B cell (primary cell): ENCODE measurements around the gene APOH. TPM values are rescaled to one million over a fixed set of nuclear protein-coding genes. Genes with fewer than 3 reads are reported as not detected.

Experiments
- ATAC-seq: fragments of 200-7000 bp; cut with Tn5 transposase; one replicate; pipeline ENCODE4 v1.10.0; 2021; ENCODE audit warnings: low read depth, mild to moderate bottlenecking, moderate number of reproducible peaks, moderate library complexity
- CTCF ChIA-PET: fragments of 350-600 bp; sonication (Branson Sonifier 250); formaldehyde crosslinking; loops from one replicate; lab custom pipeline; 2021; ENCODE audit warnings: antibody characterized with exemption, inconsistent platforms; lab: Charles Lee
- POLR2A ChIA-PET: fragments of 350-600 bp; sonication (Branson Sonifier 250); formaldehyde crosslinking; loops from one replicate; lab custom pipeline; 2021; ENCODE audit warnings: antibody characterized with exemption; lab: Charles Lee
- DNase-seq: peaks from one replicate; pipeline ENCODE4 v3.0.0; 2013
- H2AFZ ChIP-seq: 2 replicates; pipeline ENCODE4 v1.6.1; 2012; ENCODE audit warnings: mild to moderate bottlenecking, low read depth, low read length; ENCODE audit not compliant: insufficient read depth, poor library complexity, severe bottlenecking
- H3K27ac ChIP-seq, 2 donors: 1 replicate in 1 of 2; 2 replicates in 1 of 2; pipeline ENCODE4 v1.5.1; 2012 to 2013; ENCODE audit warnings: low read length in 2 of 2, mild to moderate bottlenecking in 2 of 2, moderate library complexity in 1 of 2
- H3K27me3 ChIP-seq, 4 experiments: fragments of 200-600 bp in 1 of 4; sonication (generic) in 1 of 4; replicated peaks in 1 of 4; 1 replicate in 2 of 4; 2 replicates in 2 of 4; pipeline versions ENCODE4 v1.6.1 to v1.7.0; 2013 to 2016; ENCODE audit warnings: low read length in 3 of 4, mild to moderate bottlenecking in 2 of 4, mixed read lengths in 1 of 4, moderate library complexity in 1 of 4; ENCODE audit not compliant: insufficient read depth in 4 of 4, control insufficient read depth in 3 of 4; ENCODE audit errors: control extremely low read depth in 1 of 4
- H3K36me3 ChIP-seq, 2 experiments: replicated peaks in 1 of 2; 1 replicate in 1 of 2; 2 replicates in 1 of 2; pipeline versions ENCODE4 v1.6.1 to v1.7.1; 2013; ENCODE audit warnings: low read length in 1 of 2; ENCODE audit not compliant: insufficient read depth in 2 of 2, control insufficient read depth in 1 of 2; ENCODE audit errors: control extremely low read depth in 1 of 2, extremely low read depth in 1 of 2
- H3K4me1 ChIP-seq, 2 donors: fragments of 200-600 bp in 1 of 2; sonication (generic) in 1 of 2; 1 replicate in 1 of 2; 2 replicates in 1 of 2; pipeline versions ENCODE4 v1.5.1 to v1.6.1; 2013 to 2017; ENCODE audit warnings: low read length in 2 of 2; ENCODE audit not compliant: control insufficient read depth in 2 of 2, insufficient read depth in 2 of 2
- H3K4me2 ChIP-seq: replicated peaks from 2 replicates; pipeline ENCODE3; 2012; ENCODE audit warnings: mild to moderate bottlenecking, low read depth, low read length; ENCODE audit not compliant: poor library complexity, severe bottlenecking
- H3K4me3 ChIP-seq, 5 experiments: fragments of 200-600 bp in 1 of 5; sonication (generic) in 1 of 5; 1 replicate in 3 of 5; 2 replicates in 2 of 5; pipeline versions ENCODE4 v1.5.1 to v1.7.0; 2011 to 2016; ENCODE audit warnings: low read length in 4 of 5, mild to moderate bottlenecking in 4 of 5, low read depth in 2 of 5, control low read depth in 1 of 5, moderate library complexity in 1 of 5; ENCODE audit not compliant: insufficient read depth in 1 of 5; ENCODE audit errors: control extremely low read depth in 1 of 5, extremely low read depth in 1 of 5
- H3K79me2 ChIP-seq: fragments of 200-600 bp; sonication (generic); one replicate; pipeline ENCODE4 v1.6.0; 2016; ENCODE audit warnings: low read length; ENCODE audit not compliant: control insufficient read depth, insufficient read depth
- H3K9ac ChIP-seq: fragments of 200-600 bp; sonication (generic); 2 replicates; pipeline ENCODE4 v1.6.1; 2017; ENCODE audit warnings: mild to moderate bottlenecking, low read length, moderate library complexity
- H3K9me3 ChIP-seq, 3 donors: one replicate each; pipeline versions ENCODE4 v1.6.1 to v1.7.1; 2013; ENCODE audit warnings: low read length in 2 of 3; ENCODE audit not compliant: control insufficient read depth in 2 of 3, insufficient read depth in 1 of 3; ENCODE audit errors: control extremely low read depth in 1 of 3
- H4K20me1 ChIP-seq: 2 replicates; pipeline ENCODE4 v1.6.0; 2012; ENCODE audit warnings: mild to moderate bottlenecking, low read length; ENCODE audit not compliant: insufficient read depth, control insufficient read depth, poor library complexity, severe bottlenecking
- H3K27ac Mint-ChIP-seq: one replicate; pipeline ENCODE4 v1.8.0; 2021; ENCODE audit warnings: mixed read lengths
- H3K27me3 Mint-ChIP-seq: one replicate; pipeline ENCODE4 v1.8.0; 2021; ENCODE audit warnings: mixed read lengths
- H3K4me1 Mint-ChIP-seq: one replicate; pipeline ENCODE4 v1.8.0; 2021; ENCODE audit warnings: mixed read lengths
- H3K4me3 Mint-ChIP-seq: one replicate; pipeline ENCODE4 v1.8.0; 2021; ENCODE audit warnings: mixed read lengths
- H3K9me3 Mint-ChIP-seq: one replicate; pipeline ENCODE4 v1.8.0; 2022; ENCODE audit warnings: mixed read lengths; ENCODE audit not compliant: insufficient read depth
- EZH2 ChIP-seq: IDR thresholded peaks from 2 replicates; pipeline ENCODE4 v1.6.1; 2012; ENCODE audit warnings: borderline replicate concordance, low read depth, mild to moderate bottlenecking, moderate library complexity, low read length; ENCODE audit not compliant: insufficient read depth, poor library complexity, severe bottlenecking
- WGBS: methylation state at CpG from one replicate; pipeline ENCODE4 v1.1.5; 2013; ENCODE audit warnings: missing lambda C conversion rate; ENCODE audit not compliant: insufficient coverage; 5-methylcytosine and 5-hydroxymethylcytosine counted together
- intact Hi-C: fragments of 100-400 bp; cut with micrococcal nuclease; formaldehyde crosslinking; loops from one replicate; pipeline ENCODE4 v1.10.0; 2022
- polyA plus RNA-seq: library from polyadenylated mRNA; depleted of rRNA; stranded (reverse); fragments of >200 nt; gene quantifications from 2 replicates; pipeline ENCODE4 v1.2.3, GENCODE V29; 2012
- total RNA-seq, 2 donors: library from RNA; stranded (reverse); fragments of 120-200 nt in 1 of 2; gene quantifications; 1 replicate in 1 of 2; 2 replicates in 1 of 2; pipeline versions ENCODE4 v1.2.3 to v1.2.4, GENCODE V29; 2013 to 2022
- TF ChIP-seq, protein P1 (sequence below): fragments of 200-600 bp; IDR thresholded peaks from one replicate; pipeline ENCODE4 v1.8.0; 2022; ENCODE audit warnings: antibody characterized with exemption, mild to moderate bottlenecking

Gene APOH
- total and polyA plus RNA-seq, 2 donors (not counting 1 experiment from before 2014, with no cell fraction given) = not detected

DNA sequence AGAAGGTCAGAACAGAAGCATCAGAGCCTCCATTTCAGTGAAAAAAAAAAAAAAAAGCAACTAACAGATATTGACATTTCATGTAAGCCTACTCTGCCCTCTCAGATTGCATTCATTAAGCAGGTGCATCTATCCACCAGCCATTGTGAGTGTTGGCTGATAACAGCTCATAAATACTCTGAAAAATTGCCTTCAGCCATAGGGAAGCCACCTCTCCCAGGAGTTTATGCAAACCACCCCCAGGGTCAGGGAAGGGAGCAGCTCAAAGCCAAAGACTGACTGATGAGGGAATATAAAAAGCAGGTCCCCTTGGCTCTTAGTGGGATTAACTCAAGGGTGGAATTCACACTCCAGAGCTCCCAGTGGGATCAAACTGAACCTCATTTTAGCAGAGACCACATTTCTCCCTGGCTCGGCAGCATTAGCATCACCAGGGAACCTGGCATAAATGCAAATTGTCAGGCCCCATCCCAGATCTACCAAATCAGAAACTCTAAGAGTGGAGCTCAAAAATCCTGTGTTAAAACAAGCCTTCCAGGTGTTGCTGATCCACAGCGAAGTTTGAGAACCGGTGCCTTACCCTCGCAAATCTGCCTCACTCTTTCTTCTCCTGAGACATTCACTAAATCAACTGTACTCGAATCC is 14.2 kb downstream of the APOH start:
- no peak for ATAC-seq

More for the DNA sequence above, 14.2 kb downstream of the APOH start:
- no peak for DNase-seq
- Mint-ChIP-seq H3K27ac (no peak overlapping the region), H3K4me3 (no peak overlapping the region), H3K27me3 (peaks cover 51% of the 10 kb centered on the region), H3K9me3 (no peaks in the 10 kb centered on the region), H3K4me1 (no peaks in the 10 kb centered on the region)
- peaks cover 0 to 6% (median 1%) of the 10 kb centered on the region in 4 experiments for H3K27me3 ChIP-seq
- no peak overlapping the region for H3K4me2 ChIP-seq
- no peak overlapping the region for H3K9ac ChIP-seq
- intact Hi-C loops = no loop called here
- H3K9me3 ChIP-seq = peaks cover 0 to 4% (median 0%) of the 10 kb centered on the region in 3 donors
- H2AFZ ChIP-seq = no peak overlapping the region
- POLR2A ChIA-PET = no interaction called here
- H3K27ac ChIP-seq = no peak overlapping the region
- TF ChIP-seq, protein P1, sequence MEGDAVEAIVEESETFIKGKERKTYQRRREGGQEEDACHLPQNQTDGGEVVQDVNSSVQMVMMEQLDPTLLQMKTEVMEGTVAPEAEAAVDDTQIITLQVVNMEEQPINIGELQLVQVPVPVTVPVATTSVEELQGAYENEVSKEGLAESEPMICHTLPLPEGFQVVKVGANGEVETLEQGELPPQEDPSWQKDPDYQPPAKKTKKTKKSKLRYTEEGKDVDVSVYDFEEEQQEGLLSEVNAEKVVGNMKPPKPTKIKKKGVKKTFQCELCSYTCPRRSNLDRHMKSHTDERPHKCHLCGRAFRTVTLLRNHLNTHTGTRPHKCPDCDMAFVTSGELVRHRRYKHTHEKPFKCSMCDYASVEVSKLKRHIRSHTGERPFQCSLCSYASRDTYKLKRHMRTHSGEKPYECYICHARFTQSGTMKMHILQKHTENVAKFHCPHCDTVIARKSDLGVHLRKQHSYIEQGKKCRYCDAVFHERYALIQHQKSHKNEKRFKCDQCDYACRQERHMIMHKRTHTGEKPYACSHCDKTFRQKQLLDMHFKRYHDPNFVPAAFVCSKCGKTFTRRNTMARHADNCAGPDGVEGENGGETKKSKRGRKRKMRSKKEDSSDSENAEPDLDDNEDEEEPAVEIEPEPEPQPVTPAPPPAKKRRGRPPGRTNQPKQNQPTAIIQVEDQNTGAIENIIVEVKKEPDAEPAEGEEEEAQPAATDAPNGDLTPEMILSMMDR = no peak
- TF ChIP-seq EZH2 = no peak
- no peaks in the 10 kb centered on the region for H3K36me3 ChIP-seq
- no peaks in the 10 kb centered on the region for H4K20me1 ChIP-seq
- CTCF ChIA-PET = no interaction called here
- H3K4me1 ChIP-seq = no peaks in the 10 kb centered on the region
- H3K79me2 ChIP-seq = no peaks in the 10 kb centered on the region
- no peak overlapping the region for H3K4me3 ChIP-seq
- 97% methylated on average over 4 of the region's 5 CpGs for WGBS
